Brain microvascular endothelial cell (primary cell): ENCODE measurements around the gene SLC16A8.

ENCODE experiments used
- DNase-seq: peaks from one replicate; pipeline ENCODE4 v3.0.0-alpha.2; 2020
- H3K27ac ChIP-seq: fragments of 250-450 bp; sonication (Bioruptor Pico); 2 replicates; pipeline ENCODE4 v1.5.1; 2020; ENCODE audit warnings: mild to moderate bottlenecking, moderate library complexity
- H3K27me3 ChIP-seq: fragments of 250-450 bp; sonication (Bioruptor Pico); replicated peaks from 2 replicates; pipeline ENCODE4 v1.5.1; 2020; ENCODE audit warnings: mild to moderate bottlenecking
- H3K36me3 ChIP-seq: fragments of 250-450 bp; sonication (Bioruptor Pico); replicated peaks from 2 replicates; pipeline ENCODE4 v1.5.1; 2020; ENCODE audit warnings: mild to moderate bottlenecking
- H3K4me3 ChIP-seq: 2 replicates; pipeline ENCODE4 v1.5.1; 2011; ENCODE audit warnings: low read depth, mild to moderate bottlenecking, control low read depth, low read length, moderate library complexity
- CTCF ChIP-seq: IDR thresholded peaks from 2 replicates; pipeline ENCODE4 v1.5.1; 2011; ENCODE audit warnings: low read depth, mild to moderate bottlenecking, moderate library complexity, low read length, control low read depth, inconsistent platforms; ENCODE audit errors: missing control alignments
- in situ Hi-C: cut with HindIII; loops from 2 replicates; pipeline ENCODE4 v1.10.0; 2017; ENCODE audit warnings: low sequenced_read_pairs, low pct_ligation_motif_present

SLC16A8 gene

GRCh38 chr22:38051261-38051660 is 32.7 kb downstream of the SLC16A8 start:
- in situ Hi-C loops = no loop called here
- Histone ChIP-seq H3K4me3 (no peak overlapping the region), H3K27ac (no peak overlapping the region), H3K36me3 (no peaks in the 10 kb centered on the region), H3K27me3 (no peaks in the 10 kb centered on the region)
- DNase-seq = no peak
- TF ChIP-seq CTCF = no peak

GRCh38 chr22:38050720-38051119 is 33.3 kb downstream of the SLC16A8 start:
- in situ Hi-C loops = no loop called here
- H3K27ac ChIP-seq = no peak overlapping the region

GRCh38 chr22:38049812-38050619 is 34.0 kb downstream of the SLC16A8 start:
- no peak for DNase-seq
- TF ChIP-seq CTCF = no peak
- no peak overlapping the region for H3K27ac ChIP-seq
- no peaks in the 10 kb centered on the region for H3K36me3 ChIP-seq
- in situ Hi-C loops = no loop called here
- no peak overlapping the region for H3K4me3 ChIP-seq
- H3K27me3 ChIP-seq = no peaks in the 10 kb centered on the region

More at GRCh38 chr22:38050720-38051119, 33.3 kb downstream of the SLC16A8 start:
- Histone ChIP-seq H3K36me3 (no peaks in the 10 kb centered on the region), H3K27me3 (no peaks in the 10 kb centered on the region), H3K4me3 (no peak overlapping the region)
- no peak for DNase-seq
- TF ChIP-seq CTCF = no peak

- DNase-seq = no peak
- in situ Hi-C loops = no loop called here
- no peak for TF ChIP-seq CTCF
- no peak overlapping the region for H3K4me3 ChIP-seq
- no peak overlapping the region for H3K27ac ChIP-seq
- no peaks in the 10 kb centered on the region for H3K36me3 ChIP-seq
- no peaks in the 10 kb centered on the region for H3K27me3 ChIP-seq
These were observed 37.8 kb downstream of the SLC16A8 start for GRCh38 chr22:38046070-38046748.

GRCh38 chr22:38043151-38044039 is 40.6 kb downstream of the SLC16A8 start:
- Histone ChIP-seq H3K36me3 (no peaks in the 10 kb centered on the region), H3K27ac (no peak overlapping the region), H3K4me3 (no peak overlapping the region), H3K27me3 (no peaks in the 10 kb centered on the region)
- DNase-seq = no peak
- in situ Hi-C loops = no loop called here
- TF ChIP-seq CTCF = no peak
